ENCODE measurements around the gene SLC7A14.

DNA sequence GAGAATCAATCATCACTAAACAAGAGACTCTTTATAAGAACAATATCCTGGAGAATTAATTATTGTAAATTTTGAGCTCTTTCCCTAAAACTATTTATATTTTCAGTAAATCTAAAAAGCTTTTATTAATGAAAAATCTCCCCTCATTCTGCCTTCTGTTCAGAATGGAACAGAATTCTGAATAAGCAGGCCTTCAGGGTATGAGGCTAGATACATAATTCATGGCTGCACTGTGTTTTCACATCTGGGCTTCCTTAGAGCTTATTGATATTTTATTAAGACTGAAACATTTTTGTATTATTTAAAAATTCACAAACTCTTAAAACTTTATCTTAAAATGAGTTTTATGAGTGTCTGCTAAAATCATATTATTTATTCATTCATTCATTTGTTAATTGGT, 142.4 kb downstream of the SLC7A14 start:
- TF ChIP-seq CTCF (IDR thresholded peaks at IDR 0.05; ENCODE audit: low read depth, low read length) (no peak), EZH2phosphoT487 (IDR thresholded peaks at IDR 0.05; ENCODE audit: low read depth) (no peak)

Measured in OCI-LY3 (cell line).